Medulla oblongata (tissue), 1 donor: ENCODE data around the gene COLEC12.
A peak's percentile ranks its signal among the peaks of the same experiment; 100 is the strongest.

ENCODE experiments used
- DNase-seq: peaks from one replicate; pipeline ENCODE4 v3.0.0-alpha.2; 2015; ENCODE audit errors: extremely low spot score

Gene COLEC12

DNA sequence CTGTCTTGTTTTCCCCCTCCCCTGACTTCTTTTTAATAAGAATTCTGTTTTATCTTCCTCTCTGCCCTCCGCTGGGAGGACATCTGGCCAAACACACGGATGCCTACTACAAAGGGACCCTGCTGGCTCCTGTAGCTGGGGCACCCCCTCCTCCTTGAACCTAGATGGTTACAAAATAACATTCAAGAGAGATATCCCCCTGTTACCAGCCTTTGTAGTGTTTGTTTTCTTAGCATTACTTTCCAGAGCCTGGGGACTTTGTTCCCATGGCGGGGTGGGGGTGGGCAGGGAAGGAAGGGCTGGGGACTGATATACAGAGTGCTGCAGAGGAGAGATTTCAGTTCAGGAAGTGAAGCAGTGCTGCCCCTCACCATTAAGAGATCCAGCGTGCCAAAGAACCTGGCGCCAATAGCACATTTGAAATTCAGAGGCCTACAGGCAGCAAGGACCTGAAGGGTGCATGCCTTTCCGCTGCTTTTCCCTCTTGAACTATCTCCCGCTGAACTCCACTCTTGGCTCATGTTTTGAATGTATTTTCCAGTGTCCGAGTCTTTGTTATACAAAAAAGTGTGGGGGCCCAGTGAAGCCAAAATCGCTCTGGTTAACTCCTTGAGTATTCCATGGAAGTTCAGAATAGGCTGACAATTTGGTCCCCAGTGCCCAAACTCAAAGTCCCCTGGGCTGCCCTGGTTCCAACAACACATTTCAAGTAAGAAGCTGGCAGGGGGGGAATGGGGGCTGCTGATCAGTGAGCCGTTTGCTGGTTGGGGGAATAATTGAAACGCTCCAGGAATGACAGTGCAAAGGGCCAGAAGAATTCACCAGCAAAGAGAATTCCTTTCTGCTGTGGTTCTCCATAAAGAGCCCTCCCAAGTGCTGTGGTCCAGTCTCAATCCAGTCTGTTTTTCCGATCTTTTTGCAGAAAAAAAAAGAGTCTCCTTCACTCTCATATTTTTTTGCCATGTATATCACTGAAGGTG, 137.9 kb downstream of the COLEC12 start:
- DNase-seq = no peak

DNA sequence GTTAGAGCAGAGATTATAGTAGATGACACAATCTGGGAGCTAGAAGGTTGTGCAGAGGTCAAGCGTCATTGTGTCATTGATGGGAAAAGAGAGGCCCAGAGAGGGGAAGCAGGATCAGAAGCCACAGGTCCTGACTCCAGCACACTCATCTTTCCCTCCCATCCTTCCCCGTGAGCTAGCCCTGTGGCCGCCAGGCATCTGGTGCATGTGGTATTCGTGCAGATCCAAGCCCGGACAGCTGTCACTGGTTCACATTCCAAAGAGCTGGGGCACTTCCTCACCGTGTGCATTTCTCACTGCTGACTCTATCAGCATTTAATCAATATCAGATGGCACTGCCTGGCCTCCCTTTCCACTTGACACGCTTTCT, 138.6 kb downstream of the COLEC12 start:
- DNase-seq = no peak

DNA sequence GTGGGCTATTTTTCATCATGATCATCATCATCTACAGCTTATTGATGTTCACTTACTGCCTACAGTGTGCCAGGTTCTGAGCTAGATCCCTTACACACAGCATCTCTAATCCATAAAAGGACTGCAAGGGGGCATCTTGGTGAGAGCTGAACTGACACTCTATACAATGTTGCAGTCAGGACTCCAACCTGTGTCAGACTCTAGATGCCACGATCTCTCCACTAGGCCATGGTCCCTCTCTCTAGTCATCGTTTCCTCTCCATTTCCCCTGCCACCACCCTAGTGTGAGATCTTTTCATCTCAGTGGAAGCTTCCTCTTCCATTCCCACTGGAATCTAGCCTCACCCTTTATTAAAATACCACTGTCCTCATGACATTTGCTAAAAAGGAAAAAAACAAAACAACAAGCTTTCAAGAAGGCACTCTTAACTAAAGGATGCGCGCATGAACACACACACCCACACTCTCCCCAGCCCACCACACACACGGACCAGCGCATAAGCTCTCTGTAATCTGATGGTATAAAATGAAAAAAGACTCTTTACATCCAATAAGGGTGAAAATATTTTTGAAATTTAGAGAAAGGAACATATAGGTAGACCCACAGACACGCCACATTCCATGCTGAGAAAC, 139.3 kb downstream of the COLEC12 start:
- DNase-seq = no peak

DNA sequence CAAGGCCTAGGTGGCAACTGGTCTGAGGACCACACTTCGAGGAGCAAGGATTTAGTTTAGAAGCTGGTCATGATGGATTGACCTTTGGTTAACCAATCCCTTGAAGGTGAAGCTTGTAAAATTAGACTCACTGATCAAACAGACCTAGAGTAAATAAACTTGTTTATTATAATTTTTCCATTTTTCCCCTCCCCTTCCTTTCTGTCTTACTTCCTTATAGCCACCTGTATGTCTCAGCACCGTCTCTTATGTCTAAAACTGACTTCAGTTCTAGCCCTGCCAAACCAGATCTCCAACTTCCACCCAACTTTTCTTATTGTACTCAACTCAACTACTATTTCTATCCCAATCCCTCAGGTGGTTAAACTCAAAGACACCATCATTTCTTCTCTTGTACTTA, 139.8 kb downstream of the COLEC12 start:
- DNase-seq = no peak

DNA sequence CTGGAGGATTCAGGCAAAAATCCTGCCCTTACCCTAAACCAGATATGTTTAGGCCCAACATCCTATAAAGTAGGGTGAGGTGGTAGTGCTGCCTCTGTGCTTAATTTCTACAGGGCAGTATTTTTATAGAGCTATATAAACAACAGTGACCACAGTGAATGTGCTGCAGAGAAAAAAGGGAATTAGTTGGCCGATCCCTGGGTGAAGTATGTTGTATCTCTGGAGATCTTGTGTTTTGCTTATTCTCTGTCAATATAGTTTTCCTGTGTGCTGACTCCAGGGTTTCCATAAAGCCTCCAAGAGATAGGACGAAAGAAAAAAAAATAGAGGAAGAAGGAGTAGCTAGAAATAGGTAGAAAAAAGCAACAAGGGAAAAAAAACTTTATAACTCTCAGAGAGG, 143.7 kb downstream of the COLEC12 start:
- DNase-seq = no peak

DNA sequence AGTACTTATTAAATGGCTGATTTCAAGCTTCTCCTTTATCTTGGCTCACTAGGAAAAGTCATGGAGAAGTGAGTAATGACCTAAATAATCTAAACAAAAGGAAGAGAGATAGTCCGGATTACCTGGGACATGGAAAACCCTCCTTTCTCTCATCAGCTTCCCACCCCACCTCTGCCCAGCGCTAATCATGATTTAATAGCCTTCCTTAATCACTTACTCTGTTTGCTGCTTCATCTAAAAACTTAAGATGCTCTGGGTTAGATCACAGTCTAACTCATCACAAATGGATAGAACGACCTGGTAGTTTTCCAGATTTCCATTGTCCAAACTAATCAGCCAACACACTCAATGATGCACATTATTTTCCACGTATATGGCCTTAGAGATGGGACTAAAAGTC, 144.8 kb downstream of the COLEC12 start:
- DNase-seq = no peak

DNA sequence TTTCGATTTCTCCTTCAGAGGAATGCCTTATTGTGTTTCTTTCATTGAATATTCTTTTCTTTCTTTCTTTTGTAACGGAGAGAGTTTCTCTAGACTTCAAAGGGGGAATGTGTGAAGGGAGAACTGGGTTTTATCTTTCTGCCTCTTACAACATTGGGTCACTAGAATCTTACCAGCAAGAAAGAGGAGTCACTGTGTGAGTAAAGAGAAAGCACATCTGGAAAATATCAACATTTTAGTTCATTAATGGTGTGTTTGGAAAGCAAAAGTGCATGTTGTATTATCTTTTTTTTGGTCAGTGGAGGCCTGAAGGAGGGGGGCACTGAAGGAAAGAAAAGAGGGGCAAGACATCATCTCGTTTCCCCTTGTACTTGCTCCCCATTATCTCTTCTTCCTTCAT, 146.0 kb downstream of the COLEC12 start:
- DNase-seq = no peak

DNA sequence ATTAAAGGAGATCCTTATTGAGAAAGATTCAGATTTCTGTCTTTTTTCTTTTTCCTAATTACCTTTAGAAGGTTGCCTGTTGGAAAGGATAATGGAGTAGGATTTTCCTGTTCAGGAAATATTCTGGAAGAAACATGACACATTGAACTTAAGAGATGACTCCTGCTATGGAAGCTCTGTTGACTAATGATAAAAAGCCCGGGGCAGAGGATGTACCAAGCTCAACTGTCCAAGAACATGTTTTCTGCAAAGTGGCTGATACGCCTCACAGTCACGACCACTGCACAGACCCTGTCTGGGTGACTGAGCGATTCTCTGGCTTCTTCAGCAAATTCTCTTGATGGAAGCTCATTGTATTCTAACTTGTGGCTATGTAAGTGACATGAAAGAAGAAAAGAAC, 146.5 kb downstream of the COLEC12 start:
- no peak for DNase-seq

DNA sequence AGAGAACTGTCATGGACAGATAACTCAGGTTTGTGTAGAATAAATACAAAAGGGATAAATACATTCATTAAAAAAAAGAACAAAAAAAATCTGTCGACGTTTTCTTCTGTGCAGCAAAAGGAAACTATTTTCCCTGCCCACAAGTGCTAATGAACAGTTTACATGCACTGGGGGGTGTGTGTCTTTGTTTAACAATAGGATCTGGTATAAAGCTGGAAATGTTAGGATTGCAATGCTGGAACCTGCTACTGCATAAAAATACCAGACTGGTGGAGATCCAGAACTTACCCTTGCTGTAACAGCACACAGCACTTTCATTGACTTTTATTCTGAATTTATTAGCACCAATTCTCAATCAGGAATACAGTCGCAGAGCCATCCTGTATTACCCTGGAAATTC, 148.1 kb downstream of the COLEC12 start:
- no peak for DNase-seq

DNA sequence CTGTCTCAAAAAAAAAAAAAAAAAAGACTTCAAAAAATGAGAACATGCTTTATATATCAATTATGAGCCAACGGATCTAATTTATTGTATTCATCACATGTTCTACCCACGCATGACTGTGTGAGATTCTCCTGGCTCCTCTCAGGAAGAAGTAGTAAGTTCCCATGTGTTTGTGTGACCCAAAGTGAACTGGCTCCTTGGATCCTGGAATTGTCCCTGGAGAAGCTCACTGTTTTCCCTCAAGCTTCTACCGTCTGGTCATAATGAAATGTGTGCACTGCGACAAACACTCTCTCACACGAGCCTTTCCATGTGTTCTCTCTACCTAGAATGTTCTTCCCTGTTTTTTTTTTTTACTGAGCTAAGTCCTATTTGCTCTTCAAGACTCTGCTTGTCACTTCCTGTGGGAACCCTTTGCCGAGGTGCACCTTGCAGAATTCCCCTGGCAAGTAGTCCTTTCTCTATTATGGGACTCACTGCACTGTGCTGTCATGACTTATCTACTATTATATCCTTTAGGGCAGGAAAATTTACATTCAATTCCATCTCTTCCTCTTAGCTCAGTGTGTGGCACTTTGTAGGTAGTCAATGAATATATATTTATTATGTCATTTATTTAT, 149.4 kb downstream of the COLEC12 start:
- no peak for DNase-seq

DNA sequence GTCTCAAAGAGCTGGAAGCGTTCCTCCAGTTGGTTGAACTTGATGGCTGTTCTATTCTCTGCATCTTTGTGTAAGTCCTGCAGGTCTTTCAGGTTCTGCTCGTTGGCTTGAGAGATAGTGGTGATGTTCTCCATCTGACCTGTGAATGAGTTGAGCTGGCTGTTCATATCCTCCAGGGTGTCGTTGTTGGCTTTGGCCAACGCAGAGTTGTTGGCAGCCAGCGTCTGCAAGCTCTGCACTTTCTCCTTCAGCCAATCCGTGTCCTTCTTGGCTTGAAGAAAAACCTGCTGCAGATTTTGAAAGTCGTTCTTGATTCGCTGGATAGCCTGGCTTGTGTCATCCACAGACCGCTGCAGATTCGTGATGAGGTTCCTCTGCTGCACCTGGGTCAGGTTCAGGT, 153.9 kb downstream of the COLEC12 start:
- DNase-seq = no peak

DNA sequence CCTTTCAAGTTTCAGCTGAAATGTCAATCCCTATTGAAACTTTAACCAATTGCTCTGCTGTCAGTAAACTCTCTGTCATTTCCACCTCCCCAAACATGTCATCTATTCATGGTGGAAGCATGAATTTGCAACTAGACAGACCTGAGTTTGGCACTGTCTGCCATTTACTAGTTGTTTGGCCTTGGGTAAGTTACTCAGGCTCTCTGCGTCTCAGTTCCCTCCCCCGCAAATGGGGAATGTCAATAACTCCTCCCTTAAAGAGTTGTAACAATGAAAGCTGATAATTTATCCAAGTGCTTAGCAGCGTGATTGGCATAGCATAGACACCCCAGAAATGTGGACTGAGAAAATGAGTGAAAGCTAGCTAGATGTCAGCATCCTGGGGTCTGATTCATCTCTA, 159.4 kb downstream of the COLEC12 start:
- DNase-seq = no peak

DNA sequence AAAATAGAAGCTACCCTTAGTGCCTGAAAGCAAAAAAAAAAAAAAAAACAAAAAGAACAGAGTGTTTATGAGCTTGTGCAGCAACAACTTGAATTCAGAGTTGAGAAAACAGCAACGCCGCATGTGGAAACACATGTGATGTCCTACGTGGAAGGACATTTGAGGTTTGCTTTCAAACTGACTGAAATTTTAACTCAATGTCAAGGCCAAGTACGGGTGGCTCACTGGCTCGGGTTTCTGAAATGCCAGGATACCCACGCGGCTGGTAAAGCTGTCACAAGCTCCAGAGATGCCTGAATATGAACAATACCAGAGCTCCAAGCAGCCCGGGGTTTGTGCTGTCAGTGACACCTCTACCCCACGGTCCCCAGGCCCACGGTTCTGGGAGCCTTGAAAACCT, 160.5 kb downstream of the COLEC12 start:
- DNase-seq = no peak

DNA sequence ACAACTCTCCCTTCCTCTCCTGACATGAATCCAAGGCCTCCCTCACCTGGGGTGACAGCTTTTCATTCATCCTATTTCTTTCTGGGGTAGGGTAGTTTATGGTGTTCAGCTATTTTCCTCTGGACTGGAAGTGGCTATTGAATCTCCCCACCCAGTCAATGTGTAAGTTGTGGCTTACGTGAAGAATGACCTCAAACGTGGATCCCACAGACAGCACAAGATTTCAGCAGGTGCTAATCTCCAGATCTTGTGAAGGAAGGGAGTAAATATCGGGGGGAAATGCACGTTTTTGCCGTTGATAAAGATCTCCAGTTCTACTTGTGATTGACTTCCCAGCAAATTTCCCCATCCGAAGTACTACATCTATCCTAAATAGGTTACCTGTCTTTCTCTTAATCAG, 161.3 kb downstream of the COLEC12 start:
- no peak for DNase-seq

DNA sequence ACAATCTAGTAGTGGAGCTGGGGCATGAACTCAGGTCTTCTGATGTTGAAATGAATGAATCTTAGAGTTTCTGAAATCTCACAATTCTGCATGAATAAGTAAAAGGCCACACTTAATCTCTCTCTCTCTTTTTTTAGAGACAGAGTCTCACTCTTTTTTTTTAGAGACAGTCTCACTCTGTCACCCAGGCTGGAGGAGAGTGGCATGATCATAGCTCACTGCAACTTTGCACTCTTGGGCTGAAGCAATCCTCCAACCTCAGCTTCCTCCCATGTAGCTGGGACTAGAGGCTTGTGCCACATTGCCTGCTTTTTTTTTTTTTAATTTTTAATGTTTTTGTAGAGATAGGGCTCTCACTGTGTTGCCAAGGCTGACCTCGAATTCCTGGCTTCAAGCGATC, 163.8 kb downstream of the COLEC12 start:
- DNase-seq = no peak

DNA sequence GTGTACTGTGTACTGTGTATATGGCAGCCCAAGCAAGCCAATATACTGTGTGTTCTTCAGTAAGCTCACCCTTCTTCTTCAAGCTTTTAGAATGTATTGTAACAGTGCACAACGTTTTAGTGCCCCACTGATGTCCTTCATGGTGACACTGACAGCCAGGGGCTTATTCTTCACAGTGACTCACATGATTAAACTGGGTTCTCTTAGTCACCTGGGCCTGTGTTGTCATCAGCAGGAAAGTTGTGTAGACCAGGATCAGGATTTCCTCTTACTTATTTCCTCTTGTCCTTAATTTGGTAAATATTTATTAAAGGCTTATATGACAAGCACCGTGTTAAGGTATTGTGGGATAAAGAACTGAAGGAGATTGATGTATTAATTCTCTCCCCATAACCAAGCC, 164.8 kb downstream of the COLEC12 start:
- DNase-seq = no peak

DNA sequence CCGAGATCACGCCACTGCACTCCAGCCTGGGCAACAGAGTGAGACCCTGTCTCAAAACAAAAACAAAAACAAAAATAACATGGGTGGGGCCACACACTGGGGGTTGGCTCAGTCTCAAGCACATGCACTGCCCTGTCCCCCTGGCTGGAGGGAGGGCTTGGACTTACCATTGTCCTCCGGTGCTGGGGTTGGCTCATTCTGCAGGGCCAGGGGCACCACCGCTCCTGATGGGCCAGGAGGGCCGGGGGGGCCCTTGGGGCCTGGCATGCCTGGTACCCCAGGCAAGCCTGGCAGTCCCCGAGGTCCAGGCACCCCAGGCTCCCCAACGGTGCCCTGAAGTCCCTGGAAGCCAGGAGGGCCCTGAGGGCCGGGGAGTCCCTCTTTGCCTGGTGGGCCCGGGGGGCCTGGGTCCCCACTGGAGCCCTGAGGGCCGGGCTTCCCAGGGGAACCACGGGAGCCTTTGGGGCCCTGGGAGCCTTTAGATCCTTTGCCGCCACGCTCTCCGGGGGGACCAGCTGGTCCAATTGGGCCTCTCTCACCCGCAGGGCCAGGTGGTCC, 165.8 kb downstream of the COLEC12 start:
- DNase-seq = no peak

DNA sequence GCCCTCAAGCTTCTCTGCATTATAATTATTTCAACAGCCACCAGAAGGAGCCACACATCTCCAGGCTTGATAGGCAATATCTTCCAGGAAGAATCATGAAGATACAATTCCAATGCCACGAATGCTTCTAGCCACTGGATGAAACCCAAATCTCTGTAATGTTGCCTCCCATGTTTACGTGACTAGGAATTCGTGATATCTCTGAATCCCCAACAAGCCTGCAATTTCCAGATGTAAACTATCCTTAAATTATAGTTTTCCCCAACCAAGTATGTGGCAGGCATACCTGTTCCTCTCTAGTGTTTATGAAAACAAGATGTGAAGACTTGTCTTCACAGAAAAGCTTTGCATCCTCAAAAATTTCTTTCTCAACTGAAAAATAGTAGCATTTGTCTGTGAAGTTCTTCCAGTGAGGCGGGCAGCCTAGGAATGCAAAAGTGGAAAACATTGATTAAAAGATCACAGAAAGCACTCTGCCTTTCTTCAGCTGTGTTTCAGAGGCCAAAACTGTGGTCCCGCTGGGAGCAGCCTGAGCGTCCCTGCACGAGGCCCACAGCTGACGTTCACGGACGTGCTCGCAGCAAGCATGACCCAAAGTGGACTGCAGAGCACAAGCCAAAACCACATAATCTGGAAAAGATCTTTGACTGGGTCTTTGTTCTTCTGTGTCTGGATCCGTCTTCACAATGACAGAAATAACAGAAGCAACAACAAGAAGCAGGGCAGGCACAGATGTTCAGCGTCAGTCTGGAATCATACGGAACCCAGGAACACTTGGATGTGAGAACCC, 167.6 kb downstream of the COLEC12 start:
- DNase-seq = peak; percentile 57

DNA sequence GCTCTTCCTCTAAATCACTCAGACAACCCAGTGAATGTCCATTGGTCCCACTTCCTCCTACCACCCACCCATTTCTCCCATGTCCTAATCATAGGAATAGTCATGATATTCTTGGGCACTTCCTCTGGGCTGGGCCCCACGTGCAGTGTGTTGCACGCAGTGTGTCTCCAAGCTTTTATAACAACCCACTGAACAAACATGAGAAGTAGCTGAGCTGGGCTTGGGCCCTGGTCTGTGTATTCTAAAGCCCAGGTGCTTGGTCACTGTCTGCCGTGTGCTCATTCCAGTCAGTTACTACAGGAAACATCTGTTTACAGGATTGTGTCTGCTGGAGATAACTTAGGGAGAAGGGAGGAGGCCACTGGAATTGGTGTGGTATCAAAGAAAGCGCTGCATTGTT, 168.5 kb downstream of the COLEC12 start:
- peak; percentile 22 for DNase-seq

DNA sequence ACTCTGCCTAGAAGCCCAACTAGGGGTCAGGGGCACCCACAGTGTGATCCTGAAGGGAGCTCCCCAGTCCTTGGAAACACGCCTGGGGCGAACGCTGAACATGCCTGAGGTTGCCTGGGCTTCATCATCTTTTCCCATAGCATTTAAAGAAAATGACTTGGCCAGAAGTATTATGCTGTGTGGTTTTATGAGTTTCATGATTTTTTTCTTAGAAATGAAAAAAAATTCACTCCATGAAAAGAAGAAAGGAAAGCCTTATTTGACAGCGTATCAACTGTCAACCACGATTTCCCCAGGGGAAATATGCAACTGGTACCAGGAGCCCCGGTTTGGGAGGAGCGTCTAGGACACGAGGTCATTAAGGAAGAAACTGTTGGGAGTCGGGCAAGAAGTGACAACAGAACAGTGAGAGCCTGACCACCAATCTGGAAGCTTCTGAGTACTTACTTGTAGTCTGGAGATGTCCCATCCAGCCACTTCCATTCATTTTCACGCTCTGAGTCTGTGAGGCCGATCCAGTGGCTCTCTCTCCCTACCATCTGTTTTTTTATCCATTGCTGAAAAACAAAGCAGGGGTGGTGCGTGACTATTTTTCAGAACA, 169.2 kb downstream of the COLEC12 start:
- DNase-seq = peak; percentile 71

DNA sequence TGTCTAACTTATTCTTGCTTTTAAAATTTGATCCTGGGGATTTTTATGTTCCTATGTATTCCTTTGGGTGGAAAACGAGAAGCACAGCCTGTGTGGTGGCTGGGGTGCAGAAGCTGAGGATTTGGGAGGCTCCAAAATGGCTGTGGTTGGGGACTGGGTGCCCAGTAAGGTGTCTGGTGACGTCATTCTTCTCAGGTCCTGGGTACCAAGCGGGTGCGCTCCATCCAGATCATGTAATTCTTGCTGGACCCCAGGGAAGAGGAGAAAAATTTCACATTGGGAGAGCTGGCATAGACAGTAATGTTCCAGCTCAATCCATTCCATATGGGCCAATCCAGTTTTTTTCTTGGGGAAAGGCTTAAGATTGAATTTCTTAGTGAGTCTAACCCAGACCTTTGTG, 171.6 kb downstream of the COLEC12 start:
- DNase-seq = no peak
